PC-3 (cell line): ENCODE results near the gene ZFHX3. TPM values are rescaled to one million over a fixed set of nuclear protein-coding genes. Genes with fewer than 3 reads are reported as not detected.

ENCODE experiments used
- ATAC-seq: fragments of 200-7000 bp; cut with Tn5 transposase; 2 replicates; pipeline ENCODE4 v1.9.1; 2020; ENCODE audit warnings: mild to moderate bottlenecking, moderate library complexity
- BruUV-seq: library from RNA; stranded (reverse); fragments of 400-500 nt; replicated peaks from 2 replicates; lab custom pipeline; 2021; lab: Mats Ljungman, UMichigan
- CTCF ChIA-PET: fragments of 300-600 bp; sonication (Branson Sonifier 250); formaldehyde crosslinking; loops from one replicate; lab custom pipeline; 2022; ENCODE audit warnings: antibody characterized with exemption; lab: Charles Lee
- POLR2A ChIA-PET: fragments of 300-600 bp; sonication (Branson Sonifier 250); formaldehyde crosslinking; loops from one replicate; lab custom pipeline; 2022; ENCODE audit warnings: antibody characterized with exemption; ENCODE audit not compliant: unreplicated experiment; lab: Charles Lee
- DNase-seq: peaks from one replicate; pipeline ENCODE4 v3.0.0-alpha.2; 2015
- H2AFZ ChIP-seq: fragments of 300-600 bp; sonication (generic); 2 replicates; pipeline ENCODE4 v1.6.0; 2016; ENCODE audit warnings: antibody characterized with exemption, low read length
- H3F3A ChIP-seq: fragments of 300-600 bp; sonication (generic); one replicate; pipeline ENCODE4 v1.6.0; 2017; ENCODE audit warnings: antibody characterized with exemption, low read length, control low read depth, mild to moderate bottlenecking; ENCODE audit not compliant: unreplicated experiment
- H3K27ac ChIP-seq: fragments of 300-600 bp; sonication (generic); 2 replicates; pipeline ENCODE4 v1.5.1; 2016; ENCODE audit warnings: mild to moderate bottlenecking, low read length
- H3K27me3 ChIP-seq: fragments of 300-600 bp; sonication (generic); 2 replicates; pipeline ENCODE4 v1.6.1; 2016; ENCODE audit warnings: low read length, mixed read lengths
- H3K36me3 ChIP-seq: fragments of 300-600 bp; sonication (generic); 2 replicates; pipeline ENCODE4 v1.6.1; 2016; ENCODE audit warnings: low read depth, mixed run types, low read length, mixed read lengths
- H3K4me1 ChIP-seq: fragments of 300-600 bp; sonication (generic); 2 replicates; pipeline ENCODE4 v1.5.1; 2016; ENCODE audit warnings: low read length; ENCODE audit not compliant: insufficient read depth
- H3K4me2 ChIP-seq: fragments of 300-600 bp; sonication (generic); 2 replicates; pipeline ENCODE4 v1.6.0; 2016; ENCODE audit warnings: low read length
- H3K4me3 ChIP-seq: fragments of 300-600 bp; sonication (generic); 2 replicates; pipeline ENCODE4 v1.5.1; 2016; ENCODE audit warnings: mild to moderate bottlenecking, low read length, mixed read lengths
- H3K79me2 ChIP-seq: fragments of 300-600 bp; sonication (generic); 2 replicates; pipeline ENCODE4 v1.6.1; 2017; ENCODE audit warnings: low read length, mixed read lengths
- H3K9ac ChIP-seq: fragments of 300-600 bp; sonication (generic); 2 replicates; pipeline ENCODE4 v1.6.0; 2016; ENCODE audit warnings: mild to moderate bottlenecking, low read length
- H3K9me2 ChIP-seq: fragments of 300-600 bp; sonication (generic); replicated peaks from 2 replicates; pipeline ENCODE4 v1.6.1; 2016; ENCODE audit warnings: mixed run types, low read length, mixed read lengths
- H3K9me3 ChIP-seq: fragments of 300-600 bp; sonication (generic); 2 replicates; pipeline ENCODE4 v1.6.1; 2016; ENCODE audit warnings: low read length, mixed read lengths
- H4K20me1 ChIP-seq: fragments of 300-600 bp; sonication (generic); 2 replicates; pipeline ENCODE4 v1.6.1; 2016; ENCODE audit warnings: low read length, mixed read lengths
- EZH2 ChIP-seq: fragments of 300-600 bp; sonication (generic); IDR thresholded peaks from one replicate; pipeline ENCODE4 v1.6.1; 2017; ENCODE audit warnings: antibody characterized with exemption, mild to moderate bottlenecking, low read length; ENCODE audit not compliant: unreplicated experiment
- EZH2phosphoT487 ChIP-seq: fragments of 300-600 bp; sonication (generic); IDR thresholded peaks from 2 replicates; pipeline ENCODE4 v1.6.1; 2018; ENCODE audit warnings: mild to moderate bottlenecking, antibody characterized with exemption, low read length, borderline replicate concordance
- intact Hi-C: fragments of 100-400 bp; cut with micrococcal nuclease; formaldehyde crosslinking; loops from 2 replicates; pipeline ENCODE4 v1.9.0; 2023
- total RNA-seq: library from RNA; depleted of rRNA; stranded (reverse); fragments of >200 nt; gene quantifications from 2 replicates; pipeline ENCODE4 v1.2.3, GENCODE V29; 2014
- TF ChIP-seq, protein P1 (sequence below): fragments of 300-600 bp; sonication (generic); conservative IDR thresholded peaks from 2 replicates; pipeline ENCODE4 v1.5.1; 2017; ENCODE audit warnings: antibody characterized with exemption, low read depth, mild to moderate bottlenecking, low read length

The ZFHX3 gene
- total RNA-seq, 1 experiment from 2014 or later: 3.5 TPM

DNA sequence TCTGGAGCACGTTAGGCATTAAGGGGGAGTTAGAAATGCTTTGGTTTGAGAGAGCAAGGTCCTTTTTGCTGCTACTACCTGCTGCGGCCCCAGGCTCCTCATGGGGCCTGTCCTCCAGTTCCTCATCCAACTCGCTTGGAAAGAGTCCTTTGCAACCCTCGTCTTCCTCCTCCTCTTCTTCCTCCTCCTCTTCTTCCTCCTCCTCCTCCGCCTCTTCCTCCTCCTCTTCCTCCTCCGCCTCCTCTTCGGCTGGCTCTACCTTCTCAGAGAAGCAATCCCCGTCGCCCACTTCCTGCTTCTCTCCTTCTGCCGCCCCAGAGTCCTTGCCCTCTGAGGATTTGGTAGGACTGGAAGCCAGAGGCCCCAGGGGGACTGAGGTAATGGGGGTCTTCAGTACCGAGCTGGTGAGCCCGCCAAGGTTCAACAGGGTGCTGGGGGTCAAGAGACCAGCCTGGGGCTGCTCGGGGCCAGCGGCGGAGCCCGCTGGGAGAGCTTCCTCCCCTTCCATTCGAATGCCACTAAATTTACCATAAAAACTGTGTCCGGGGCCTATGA lies 89.3 kb downstream of the ZFHX3 start:
- intact Hi-C loops: no loop called here
- CTCF ChIA-PET: no interaction called here

DNA sequence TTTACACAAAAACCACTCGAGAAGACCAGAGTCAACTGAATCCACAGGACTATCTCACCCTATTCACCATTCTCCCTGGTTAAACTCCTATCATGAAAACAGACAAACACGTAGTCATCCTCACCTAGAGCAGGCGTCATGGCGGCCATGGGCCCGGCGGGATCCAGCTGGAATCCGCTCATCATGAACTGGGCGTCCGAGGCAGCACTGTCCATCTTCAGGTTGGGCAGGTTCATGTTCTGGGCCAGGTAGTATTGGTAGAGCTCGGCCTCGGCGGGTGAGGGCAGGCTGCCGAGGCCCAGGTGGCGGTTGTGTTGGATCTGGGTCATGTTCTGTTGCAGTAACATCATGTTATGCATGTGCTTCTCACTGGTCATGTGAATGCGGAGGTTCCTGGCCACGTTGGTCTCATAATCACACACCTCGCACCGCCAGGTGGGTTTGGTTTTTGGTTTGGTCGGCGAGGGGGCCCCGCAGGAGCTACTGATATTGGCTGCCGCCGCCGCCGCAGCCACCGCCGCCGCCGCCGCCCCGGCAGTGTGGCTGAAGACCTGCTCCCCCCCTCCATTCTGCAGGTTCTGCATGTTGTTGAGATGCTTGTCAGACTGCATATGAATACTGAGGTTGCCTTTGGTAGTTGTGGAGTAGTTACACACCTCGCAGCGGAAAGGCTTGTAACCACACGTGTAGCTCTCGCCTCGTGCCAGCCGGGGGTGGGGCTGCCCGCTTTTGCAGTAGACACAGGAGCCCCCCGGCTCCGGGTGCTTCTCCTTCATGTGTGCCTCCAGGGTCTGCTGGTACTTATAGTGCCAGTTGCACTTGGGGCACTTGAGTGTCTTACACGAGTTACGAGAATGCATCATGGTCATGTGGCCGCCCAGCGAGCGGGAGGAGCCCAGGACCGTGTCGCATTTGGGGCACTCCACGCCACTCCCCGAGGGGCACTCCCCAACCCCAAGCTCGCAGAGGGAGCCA lies 90.3 kb downstream of the ZFHX3 start:
- Histone ChIP-seq H3K27ac (no peak overlapping the region), H3K9me3 (no peaks in the 10 kb centered on the region), H3K4me2 (no peak overlapping the region), H2AFZ (no peak overlapping the region), H3F3A (no peaks in the 10 kb centered on the region), H3K4me1 (no peaks in the 10 kb centered on the region), H3K9me2 (no peaks in the 10 kb centered on the region), H3K79me2 (peaks cover 5% of the 10 kb centered on the region; the same call in 1 of the 2 replicates), H3K4me3 (no peak overlapping the region), H4K20me1 (no peaks in the 10 kb centered on the region), H3K36me3 (peaks cover 6% of the 10 kb centered on the region; the same call in 1 of the 2 replicates), H3K9ac (no peak overlapping the region), H3K27me3 (no peaks in the 10 kb centered on the region)
- CTCF ChIA-PET: no interaction called here
- intact Hi-C loops: no loop called here
- no peak for TF ChIP-seq EZH2phosphoT487
- TF ChIP-seq EZH2: no peak
- TF ChIP-seq, protein P1, sequence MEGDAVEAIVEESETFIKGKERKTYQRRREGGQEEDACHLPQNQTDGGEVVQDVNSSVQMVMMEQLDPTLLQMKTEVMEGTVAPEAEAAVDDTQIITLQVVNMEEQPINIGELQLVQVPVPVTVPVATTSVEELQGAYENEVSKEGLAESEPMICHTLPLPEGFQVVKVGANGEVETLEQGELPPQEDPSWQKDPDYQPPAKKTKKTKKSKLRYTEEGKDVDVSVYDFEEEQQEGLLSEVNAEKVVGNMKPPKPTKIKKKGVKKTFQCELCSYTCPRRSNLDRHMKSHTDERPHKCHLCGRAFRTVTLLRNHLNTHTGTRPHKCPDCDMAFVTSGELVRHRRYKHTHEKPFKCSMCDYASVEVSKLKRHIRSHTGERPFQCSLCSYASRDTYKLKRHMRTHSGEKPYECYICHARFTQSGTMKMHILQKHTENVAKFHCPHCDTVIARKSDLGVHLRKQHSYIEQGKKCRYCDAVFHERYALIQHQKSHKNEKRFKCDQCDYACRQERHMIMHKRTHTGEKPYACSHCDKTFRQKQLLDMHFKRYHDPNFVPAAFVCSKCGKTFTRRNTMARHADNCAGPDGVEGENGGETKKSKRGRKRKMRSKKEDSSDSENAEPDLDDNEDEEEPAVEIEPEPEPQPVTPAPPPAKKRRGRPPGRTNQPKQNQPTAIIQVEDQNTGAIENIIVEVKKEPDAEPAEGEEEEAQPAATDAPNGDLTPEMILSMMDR: no peak
- DNase-seq: no peak
- POLR2A ChIA-PET: no interaction called here
- BruUV-seq: no TSS peak
- ATAC-seq: no peak

More for the DNA sequence above, 89.3 kb downstream of the ZFHX3 start:
- no peaks in the 10 kb centered on the region for H3K9me3 ChIP-seq
- H3K9ac ChIP-seq: no peak overlapping the region
- no peaks in the 10 kb centered on the region for H3K4me1 ChIP-seq
- DNase-seq (no peak), ATAC-seq (no peak)
- peaks cover 6% of the 10 kb centered on the region; the same call in 1 of the 2 replicates for H3K36me3 ChIP-seq
- no peak for TF ChIP-seq EZH2phosphoT487
- TF ChIP-seq, protein P1: no peak
- TF ChIP-seq EZH2: no peak
- peaks cover 2% of the 10 kb centered on the region; the same call in 1 of the 2 replicates for H3K79me2 ChIP-seq
- H3K4me3 ChIP-seq: no peak overlapping the region
- H3K9me2 ChIP-seq: no peaks in the 10 kb centered on the region
- no peak overlapping the region for H2AFZ ChIP-seq
- H3K27me3 ChIP-seq: no peaks in the 10 kb centered on the region
- no peaks in the 10 kb centered on the region for H4K20me1 ChIP-seq
- H3F3A ChIP-seq: no peaks in the 10 kb centered on the region
- no peak overlapping the region for H3K27ac ChIP-seq
- POLR2A ChIA-PET: no interaction called here
- H3K4me2 ChIP-seq: no peak overlapping the region
- BruUV-seq: no TSS peak
